GM18511 (cell line): ENCODE data around the gene HHAT.
A peak's percentile ranks its signal among the peaks of the same experiment; 100 is the strongest.
"Not testable (repeated sequence)": the region's sequence is repeated elsewhere in the genome, so short reads cannot be mapped to it uniquely, and the experiment has no call there.

Source experiments
- ATAC-seq: cut with Tn5 transposase; IDR thresholded peaks from one replicate; pipeline ENCODE4 v1.9.1; 2021; ENCODE audit warnings: mild to moderate bottlenecking, moderate library complexity; ENCODE audit not compliant: unreplicated experiment

The HHAT gene

GRCh38 chr1:210385228-210385627 is 56.5 kb downstream of the HHAT start:
- no peak for ATAC-seq

GRCh38 chr1:210394281-210394821 is 65.6 kb downstream of the HHAT start:
- ATAC-seq, result peak; percentile 73

GRCh38 chr1:210396541-210396940 is 67.8 kb downstream of the HHAT start:
- ATAC-seq, result no peak

DNA sequence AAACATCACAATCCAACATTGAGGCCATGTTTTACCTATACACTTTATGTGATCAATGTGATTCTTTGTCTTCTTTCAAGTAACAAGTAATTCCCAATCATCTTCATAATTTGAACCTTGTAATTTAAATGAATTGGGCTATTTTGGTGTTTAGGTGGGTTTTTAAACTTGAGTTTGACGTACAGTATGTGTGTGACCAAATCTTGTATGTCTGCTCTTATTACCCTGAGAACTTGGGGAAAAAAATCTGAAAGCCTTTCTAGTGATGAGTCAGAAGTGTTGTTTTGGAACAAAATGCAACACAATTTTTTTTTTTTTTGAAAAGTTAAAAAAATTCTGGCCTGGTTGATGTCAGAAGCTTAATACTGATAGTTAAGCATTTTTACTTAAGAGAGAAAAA is 68.5 kb downstream of the HHAT start:
- no peak for ATAC-seq

- ATAC-seq, result no peak
These were observed 69.0 kb downstream of the HHAT start for GRCh38 chr1:210397681-210398080.

DNA sequence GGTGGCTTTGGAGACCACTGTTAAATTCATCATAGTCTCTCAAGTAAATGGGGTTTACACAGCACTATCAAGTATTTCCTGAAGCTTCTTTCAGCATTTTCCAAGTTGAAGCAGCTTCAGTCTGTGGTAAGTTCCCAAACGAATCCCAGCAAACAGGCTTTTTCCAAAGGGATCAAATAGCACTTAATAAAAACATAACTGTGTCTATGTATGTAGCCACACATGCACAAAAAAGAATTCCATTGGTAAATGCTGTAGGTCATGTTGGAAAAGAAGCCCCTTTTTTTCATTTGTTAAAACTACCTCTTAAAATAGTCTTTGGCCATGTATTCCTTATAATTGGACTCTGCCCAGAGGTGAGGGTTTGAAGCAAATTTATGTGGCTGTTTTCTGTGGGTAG is 69.8 kb downstream of the HHAT start:
- no peak for ATAC-seq

DNA sequence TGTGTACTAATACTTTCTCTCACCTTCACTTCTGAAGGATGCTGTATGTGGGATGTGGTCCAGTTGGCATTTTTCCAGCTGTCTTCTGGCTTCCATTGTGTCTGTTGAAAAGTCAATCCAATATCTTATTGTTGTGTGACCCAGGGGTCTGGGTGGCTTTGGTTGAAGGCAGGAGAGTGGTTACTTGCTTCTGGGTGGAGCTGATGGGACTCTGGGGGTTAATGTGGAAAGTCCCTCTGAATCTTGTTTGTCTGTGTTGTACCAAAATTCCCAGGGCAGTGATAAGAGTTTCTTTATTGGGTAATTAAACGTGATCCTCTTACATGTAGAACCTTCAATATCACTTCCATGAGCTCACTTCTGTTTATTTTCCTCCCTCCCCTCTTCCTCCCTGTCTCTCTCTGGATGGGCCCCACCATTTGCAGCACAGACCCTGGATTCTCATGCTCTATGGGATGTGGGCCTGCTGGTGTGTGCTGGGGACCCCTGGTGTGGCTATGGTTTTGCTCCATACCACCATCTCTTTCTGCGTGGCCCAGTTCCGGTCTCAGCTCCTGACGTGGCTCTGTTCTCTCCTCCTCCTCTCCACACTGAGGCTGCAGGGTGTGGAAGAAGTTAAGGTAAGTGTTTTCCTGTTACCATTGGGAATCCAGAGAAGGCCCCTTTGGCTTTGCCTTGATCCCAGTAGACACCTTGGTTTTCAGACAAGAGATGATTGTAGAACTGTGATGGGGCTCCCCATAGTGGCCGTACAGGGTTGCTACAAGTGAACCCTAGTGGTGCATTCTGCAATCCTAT is 71.5 kb downstream of the HHAT start:
- peak; percentile 87 for ATAC-seq

GRCh38 chr1:210402560-210402959 is 73.9 kb downstream of the HHAT start:
- no peak for ATAC-seq

DNA sequence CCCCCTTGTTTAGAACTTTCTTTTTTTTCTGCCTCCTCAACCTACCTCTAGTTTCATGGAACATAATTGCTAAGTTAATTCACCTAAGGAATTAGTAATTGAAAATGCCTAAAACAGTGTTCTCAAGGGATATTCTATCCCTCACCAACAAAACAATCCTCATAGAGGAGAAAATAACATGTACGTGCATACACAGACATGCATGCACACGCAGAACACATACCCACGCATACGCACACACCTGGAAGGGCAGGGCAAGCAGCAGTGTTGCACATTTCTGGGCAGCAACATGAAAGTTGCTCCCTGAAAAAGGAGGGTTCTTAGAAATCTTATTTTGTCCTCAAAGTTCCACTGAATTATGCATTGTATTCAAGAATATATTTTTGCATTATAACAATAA is 76.6 kb downstream of the HHAT start:
- no peak for ATAC-seq

GRCh38 chr1:210406341-210406740 is 77.6 kb downstream of the HHAT start:
- not testable (repeated sequence) for ATAC-seq

- peak; percentile 91 for ATAC-seq
These were observed 78.6 kb downstream of the HHAT start for GRCh38 chr1:210407207-210407886.

GRCh38 chr1:210407887-210408252 is 79.2 kb downstream of the HHAT start:
- ATAC-seq, result no peak

- no peak for ATAC-seq
These were observed 83.5 kb downstream of the HHAT start for GRCh38 chr1:210412240-210412639.

GRCh38 chr1:210413951-210414350 is 85.2 kb downstream of the HHAT start:
- no peak for ATAC-seq

- no peak for ATAC-seq
These were observed 87.2 kb downstream of the HHAT start for GRCh38 chr1:210415846-210416448.

DNA sequence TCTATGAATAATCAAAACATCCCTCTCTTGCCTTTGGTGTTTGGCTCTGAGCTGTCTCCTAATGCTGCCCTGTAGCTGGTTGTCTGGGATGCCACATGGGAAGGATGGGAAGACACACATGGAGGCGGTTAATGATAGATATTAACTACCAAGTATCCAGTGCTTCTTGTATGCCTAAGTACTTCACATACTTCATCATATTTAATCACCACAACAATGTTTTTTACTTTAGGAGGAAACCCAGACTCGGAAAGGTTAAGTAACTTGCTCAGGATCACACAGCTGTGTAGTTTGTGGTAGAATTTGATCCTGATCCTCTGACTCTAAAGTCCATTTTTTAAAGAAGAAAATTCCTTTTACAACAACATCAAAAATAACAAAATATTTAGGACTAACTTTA is 88.0 kb downstream of the HHAT start:
- ATAC-seq, result no peak

DNA sequence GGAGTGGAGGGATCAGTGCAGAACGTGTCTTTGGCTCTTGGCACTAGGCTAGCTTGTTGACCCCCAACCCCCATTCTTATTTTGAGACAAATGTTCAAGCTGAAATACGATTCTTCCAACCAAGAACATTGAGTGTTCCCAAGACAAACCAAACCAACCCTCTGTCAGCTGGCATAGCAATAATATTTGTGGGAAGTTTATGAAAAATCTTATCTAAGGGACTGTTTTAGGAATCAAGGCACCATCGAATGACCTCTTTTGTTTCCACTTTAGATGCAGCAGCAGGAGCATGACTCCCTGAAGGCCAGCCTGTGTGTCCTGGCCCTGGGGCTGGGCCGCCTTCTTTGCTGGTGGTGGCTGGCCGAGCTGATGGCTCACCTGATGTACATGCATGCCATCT is 89.2 kb downstream of the HHAT start:
- no peak for ATAC-seq

GRCh38 chr1:210418863-210419650 is 90.4 kb downstream of the HHAT start:
- no peak for ATAC-seq

DNA sequence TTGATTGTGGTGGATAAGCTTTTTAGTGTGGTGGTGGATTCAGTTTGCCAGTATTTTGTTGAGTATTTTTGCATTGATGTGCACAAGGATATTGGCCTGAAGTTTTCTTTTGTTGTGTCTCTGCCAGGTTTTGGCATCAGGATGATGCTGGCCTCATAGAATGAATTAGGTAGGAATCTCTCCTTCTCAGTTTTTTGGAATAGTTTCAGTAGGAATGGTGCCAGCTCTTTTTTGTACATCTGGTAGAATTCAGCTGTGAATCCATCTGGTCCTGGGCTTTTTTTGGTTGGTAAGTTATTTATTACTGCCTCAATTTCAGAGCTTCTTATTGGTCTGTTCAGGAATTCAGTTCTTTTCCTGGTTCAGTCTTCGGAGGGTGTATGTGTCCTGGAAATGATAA is 98.0 kb downstream of the HHAT start:
- ATAC-seq, result not testable (repeated sequence)

- no peak for ATAC-seq
These were observed 100.0 kb downstream of the HHAT start for GRCh38 chr1:210428696-210429095.

- no peak for ATAC-seq
These were observed 105.5 kb downstream of the HHAT start for GRCh38 chr1:210434223-210434622.
